GM18951 (cell line): ENCODE results near the gene TRIM48.
"Not testable (repeated sequence)": the region's sequence is repeated elsewhere in the genome, so short reads cannot be mapped to it uniquely, and the experiment has no call there.

ENCODE experiments used
- POLR2A ChIP-seq: IDR thresholded peaks from 4 replicates; pipeline ENCODE4 v1.6.1; 2011; ENCODE audit warnings: mild to moderate bottlenecking; ENCODE audit not compliant: insufficient read length, insufficient read depth; ENCODE audit errors: extremely low read depth
- in situ Hi-C: fragments of 300-500 bp; cut with MboI; formaldehyde crosslinking; loops from one replicate; pipeline ENCODE4 v1.12.0; 2022; ENCODE audit warnings: low sequenced_read_pairs, mixed read lengths, inconsistent platforms; ENCODE audit not compliant: unreplicated experiment

TRIM48 gene

GRCh38 chr11:55261855-55262254, at the start of gene TRIM48:
Gene TRIM48, plus strand, starts transcription at chr11:55262155. Its CDS starts 113 bp downstream, at chr11:55262268.
- in situ Hi-C loops = not testable (repeated sequence)

- in situ Hi-C loops = not testable (repeated sequence)
Measured at GRCh38 chr11:55238316-55238715, 23.6 kb upstream of the TRIM48 start.

- in situ Hi-C loops = no loop called here
- no peak for TF ChIP-seq POLR2A
Measured at GRCh38 chr11:55263081-55263480, 1.1 kb downstream of the TRIM48 start.
